Stimulated activated memory B cell treated with anti-CD40 and anti-IgM and Interleukin-4, amounts not matched to agents 10 μg/mL and 1 μg/mL and 100 μg/mL, for 72 hours (primary cell): ENCODE data around the gene MYO5C.

Experiments
- ATAC-seq: fragments of 150-1000 bp; cut with Tn5 transposase; 2 replicates; pipeline ENCODE4 v1.10.0; 2021
- H3K27ac Mint-ChIP-seq: one replicate; pipeline ENCODE4 v1.8.0; 2022; ENCODE audit warnings: mild to moderate bottlenecking, mixed read lengths
- H3K27me3 Mint-ChIP-seq: one replicate; pipeline ENCODE4 v1.8.0; 2022; ENCODE audit warnings: mixed read lengths
- H3K36me3 Mint-ChIP-seq: one replicate; pipeline ENCODE4 v1.8.0; 2022; ENCODE audit warnings: mixed read lengths
- H3K4me1 Mint-ChIP-seq: one replicate; pipeline ENCODE4 v1.8.0; 2022; ENCODE audit warnings: mixed read lengths
- H3K4me3 Mint-ChIP-seq: one replicate; pipeline ENCODE4 v1.8.0; 2022; ENCODE audit warnings: mild to moderate bottlenecking, moderate library complexity, mixed read lengths
- H3K9me3 Mint-ChIP-seq: one replicate; pipeline ENCODE4 v1.8.0; 2022; ENCODE audit warnings: mixed read lengths

Gene MYO5C

GRCh38 chr15:52193321-52193720, 102.3 kb downstream of the MYO5C start:
- Mint-ChIP-seq H3K4me1 (no peaks in the 10 kb centered on the region), H3K36me3 (peaks cover 8% of the 10 kb centered on the region), H3K27ac (no peak overlapping the region), H3K4me3 (no peak overlapping the region), H3K9me3 (no peaks in the 10 kb centered on the region), H3K27me3 (no peaks in the 10 kb centered on the region)
- ATAC-seq = no peak

- no peaks in the 10 kb centered on the region for H3K9me3 Mint-ChIP-seq
- no peak within 1 kb of the TSS for H3K4me3 Mint-ChIP-seq
- no peaks in the 10 kb centered on the region for H3K27me3 Mint-ChIP-seq
- H3K27ac Mint-ChIP-seq = no peak within 1 kb of the TSS
- peaks cover 8% of the 10 kb centered on the region for H3K36me3 Mint-ChIP-seq
- no peaks in the 10 kb centered on the region for H3K4me1 Mint-ChIP-seq
- no peak for ATAC-seq
Measured at GRCh38 chr15:52191207-52191606, 104.4 kb downstream of the MYO5C start, which contains the start of gene GNB5. Gene GNB5 (minus strand): TSS chr15:52191392. CDS start chr15:52184676, 6,716 bp downstream.

- H3K36me3 Mint-ChIP-seq = peaks cover 8% of the 10 kb centered on the region
- H3K27me3 Mint-ChIP-seq = no peaks in the 10 kb centered on the region
- H3K4me3 Mint-ChIP-seq = no peak overlapping the region
- no peak for ATAC-seq
- H3K9me3 Mint-ChIP-seq = no peaks in the 10 kb centered on the region
- no peak overlapping the region for H3K27ac Mint-ChIP-seq
- H3K4me1 Mint-ChIP-seq = peaks cover 15% of the 10 kb centered on the region
Measured at GRCh38 chr15:52186651-52187486, 108.7 kb downstream of the MYO5C start.

GRCh38 chr15:52185151-52185561, 110.4 kb downstream of the MYO5C start:
- Mint-ChIP-seq H3K27ac (no peak overlapping the region), H3K4me3 (no peak overlapping the region), H3K27me3 (no peaks in the 10 kb centered on the region), H3K9me3 (no peaks in the 10 kb centered on the region), H3K4me1 (peaks cover 28% of the 10 kb centered on the region), H3K36me3 (no peaks in the 10 kb centered on the region)
- ATAC-seq = no peak

GRCh38 chr15:52184721-52185120, 110.9 kb downstream of the MYO5C start:
- no peaks in the 10 kb centered on the region for H3K36me3 Mint-ChIP-seq
- H3K27ac Mint-ChIP-seq = no peak overlapping the region
- no peaks in the 10 kb centered on the region for H3K9me3 Mint-ChIP-seq

GRCh38 chr15:52183562-52184173, 111.9 kb downstream of the MYO5C start:
- ATAC-seq = no peak
- H3K36me3 Mint-ChIP-seq = no peaks in the 10 kb centered on the region
- peaks cover 36% of the 10 kb centered on the region for H3K4me1 Mint-ChIP-seq
- no peaks in the 10 kb centered on the region for H3K27me3 Mint-ChIP-seq
- no peaks in the 10 kb centered on the region for H3K9me3 Mint-ChIP-seq
- H3K27ac Mint-ChIP-seq = no peak overlapping the region
- H3K4me3 Mint-ChIP-seq = no peak overlapping the region

More at GRCh38 chr15:52184721-52185120, 110.9 kb downstream of the MYO5C start:
- H3K4me3 Mint-ChIP-seq = no peak overlapping the region
- peaks cover 28% of the 10 kb centered on the region for H3K4me1 Mint-ChIP-seq
- no peak for ATAC-seq
- H3K27me3 Mint-ChIP-seq = no peaks in the 10 kb centered on the region

GRCh38 chr15:52181938-52182780, 113.4 kb downstream of the MYO5C start:
- Mint-ChIP-seq H3K4me1 (peaks cover 51% of the 10 kb centered on the region), H3K4me3 (no peak overlapping the region), H3K9me3 (no peaks in the 10 kb centered on the region), H3K27me3 (no peaks in the 10 kb centered on the region), H3K27ac (peak overlapping the region; percentile 32), H3K36me3 (no peaks in the 10 kb centered on the region)
- ATAC-seq = no peak

- Mint-ChIP-seq H3K27ac (peak overlapping the region; percentile 86), H3K4me1 (peaks cover 59% of the 10 kb centered on the region)
Measured at GRCh38 chr15:52180851-52181450, 114.7 kb downstream of the MYO5C start.

GRCh38 chr15:52180196-52180835, 115.3 kb downstream of the MYO5C start:
- H3K4me1 Mint-ChIP-seq = peaks cover 59% of the 10 kb centered on the region
- peak overlapping the region; percentile 96 for H3K4me3 Mint-ChIP-seq
- H3K27ac Mint-ChIP-seq = peak overlapping the region; percentile 86
- H3K27me3 Mint-ChIP-seq = no peaks in the 10 kb centered on the region
- no peaks in the 10 kb centered on the region for H3K9me3 Mint-ChIP-seq
- no peaks in the 10 kb centered on the region for H3K36me3 Mint-ChIP-seq
- ATAC-seq = peak; percentile 62

More at GRCh38 chr15:52180851-52181450, 114.7 kb downstream of the MYO5C start:
- Mint-ChIP-seq H3K4me3 (peak overlapping the region; percentile 96), H3K9me3 (no peaks in the 10 kb centered on the region), H3K36me3 (no peaks in the 10 kb centered on the region), H3K27me3 (no peaks in the 10 kb centered on the region)
- ATAC-seq = no peak

- H3K9me3 Mint-ChIP-seq = no peaks in the 10 kb centered on the region
- H3K27ac Mint-ChIP-seq = peak overlapping the region; percentile 86
- peaks cover 59% of the 10 kb centered on the region for H3K4me1 Mint-ChIP-seq
- H3K4me3 Mint-ChIP-seq = peak overlapping the region; percentile 96
- no peaks in the 10 kb centered on the region for H3K36me3 Mint-ChIP-seq
- H3K27me3 Mint-ChIP-seq = no peaks in the 10 kb centered on the region
- ATAC-seq = peak; percentile 94
Measured at GRCh38 chr15:52179278-52180195, 116.1 kb downstream of the MYO5C start.

GRCh38 chr15:52178765-52179164, 116.8 kb downstream of the MYO5C start:
- ATAC-seq = no peak
- no peaks in the 10 kb centered on the region for H3K36me3 Mint-ChIP-seq
- H3K4me3 Mint-ChIP-seq = peak overlapping the region; percentile 82
- peak overlapping the region; percentile 86 for H3K27ac Mint-ChIP-seq
- H3K4me1 Mint-ChIP-seq = peaks cover 66% of the 10 kb centered on the region
- H3K9me3 Mint-ChIP-seq = no peaks in the 10 kb centered on the region
- H3K27me3 Mint-ChIP-seq = no peaks in the 10 kb centered on the region

GRCh38 chr15:52172869-52173268, 122.7 kb downstream of the MYO5C start:
- ATAC-seq = no peak
- Mint-ChIP-seq H3K4me1 (peaks cover 58% of the 10 kb centered on the region), H3K36me3 (peaks cover 20% of the 10 kb centered on the region), H3K9me3 (no peaks in the 10 kb centered on the region), H3K27me3 (no peaks in the 10 kb centered on the region), H3K27ac (no peak overlapping the region), H3K4me3 (no peak overlapping the region)

- Mint-ChIP-seq H3K4me1 (peaks cover 54% of the 10 kb centered on the region), H3K36me3 (peaks cover 20% of the 10 kb centered on the region), H3K27ac (no peak overlapping the region), H3K9me3 (no peaks in the 10 kb centered on the region), H3K4me3 (no peak overlapping the region), H3K27me3 (no peaks in the 10 kb centered on the region)
- no peak for ATAC-seq
Measured at GRCh38 chr15:52171807-52172206, 123.8 kb downstream of the MYO5C start.

GRCh38 chr15:52171386-52171785, 124.2 kb downstream of the MYO5C start:
- Mint-ChIP-seq H3K9me3 (no peaks in the 10 kb centered on the region), H3K4me1 (peaks cover 54% of the 10 kb centered on the region), H3K36me3 (peaks cover 20% of the 10 kb centered on the region), H3K27ac (no peak overlapping the region), H3K4me3 (no peak overlapping the region), H3K27me3 (no peaks in the 10 kb centered on the region)
- no peak for ATAC-seq
